HG02943 (cell line): ENCODE measurements around the gene SVEP1.
"Not testable (repeated sequence)": the region's sequence is repeated elsewhere in the genome, so short reads cannot be mapped to it uniquely, and the experiment has no call there.

Experiments
- ATAC-seq: cut with Tn5 transposase; IDR thresholded peaks from one replicate; pipeline ENCODE4 v1.9.1; 2021; ENCODE audit warnings: mild to moderate bottlenecking, low read depth, moderate library complexity; ENCODE audit not compliant: unreplicated experiment

Gene SVEP1

DNA sequence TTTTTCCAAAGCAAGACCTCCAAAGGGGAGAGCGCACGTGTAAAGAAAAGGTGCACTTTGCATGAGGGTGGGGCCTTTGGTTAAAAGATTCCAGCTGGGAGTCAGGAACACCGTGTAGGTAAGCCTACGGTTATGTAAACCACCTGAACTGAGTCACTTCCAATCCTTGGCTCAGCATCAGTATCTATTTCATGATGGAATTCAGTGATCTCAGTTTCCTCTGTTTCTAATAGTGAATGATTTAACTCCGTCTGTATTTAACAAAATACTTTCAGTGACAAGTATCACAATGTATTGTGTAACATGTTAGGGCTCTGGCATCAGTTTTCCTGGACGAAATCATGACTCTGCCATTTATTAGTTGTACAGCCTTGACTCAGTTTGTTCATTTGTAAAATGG, 1.3 kb upstream of the SVEP1 start:
- no peak for ATAC-seq

DNA sequence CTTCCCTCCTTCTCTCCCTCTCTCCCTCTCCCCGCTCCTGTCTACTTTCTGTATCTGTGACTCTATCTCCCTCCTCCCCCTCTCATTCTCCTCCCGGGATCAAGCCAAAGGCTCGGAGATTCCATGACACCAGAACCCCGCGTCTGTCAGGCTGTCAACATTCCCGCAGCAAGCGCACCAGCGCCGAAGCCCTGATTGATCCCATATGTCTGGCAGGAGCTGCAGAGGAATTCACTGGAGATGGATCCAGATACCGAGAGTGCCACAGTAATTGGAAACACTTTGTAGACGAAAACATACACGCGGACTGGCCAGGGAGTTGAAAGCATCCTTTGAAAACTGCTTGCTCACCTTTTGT, 300 bp upstream of the SVEP1 start:
- ATAC-seq = no peak

DNA sequence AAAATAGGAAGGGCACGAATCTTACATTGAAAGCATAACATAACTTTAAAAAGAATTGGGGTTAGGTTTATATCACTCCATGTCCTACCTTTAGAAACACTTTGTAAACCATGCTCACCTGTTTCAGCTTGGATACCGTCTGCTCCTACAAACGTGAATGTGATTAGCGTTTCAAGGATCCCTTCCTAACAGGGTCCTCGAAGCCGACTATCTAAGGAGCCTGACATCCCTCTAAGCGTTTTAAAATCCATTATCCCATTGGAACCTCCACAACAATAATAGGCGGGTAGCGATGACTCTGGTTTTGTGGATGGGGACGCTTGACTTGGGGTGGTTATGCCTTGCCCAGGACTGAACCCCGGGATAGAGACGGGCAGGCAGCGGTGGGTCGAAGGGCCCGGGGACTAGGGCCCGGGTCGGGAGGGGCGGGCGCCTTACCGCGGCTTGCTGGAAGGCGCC, 937 bp downstream of the SVEP1 start:
- ATAC-seq = no peak

GRCh38 chr9:110575945-110576344, 3.6 kb downstream of the SVEP1 start:
- no peak for ATAC-seq

- ATAC-seq = no peak
Observed at GRCh38 chr9:110575169-110575568, 4.4 kb downstream of the SVEP1 start.

DNA sequence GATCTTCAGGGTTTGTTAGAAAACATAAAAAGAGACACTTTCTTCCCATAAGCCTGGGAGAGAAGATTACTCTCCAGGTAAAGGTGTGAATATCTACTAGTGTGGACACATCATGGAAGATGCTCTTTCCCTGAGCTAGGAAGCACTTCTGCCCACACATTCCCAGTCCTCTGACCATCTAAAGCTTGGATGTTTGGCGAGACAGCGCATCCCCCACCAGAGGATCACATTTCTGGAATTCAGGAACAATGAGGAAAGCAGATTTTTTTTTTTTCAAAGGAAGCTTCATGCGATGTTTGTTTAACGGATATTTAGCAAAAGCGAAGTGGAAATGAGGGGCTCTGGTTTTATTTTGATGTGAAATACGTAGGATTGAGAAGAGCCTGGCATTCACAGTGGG, 6.2 kb downstream of the SVEP1 start:
- ATAC-seq = no peak

- ATAC-seq = no peak
Observed at GRCh38 chr9:110571801-110572483, 7.6 kb downstream of the SVEP1 start.

GRCh38 chr9:110566156-110566555, 13.4 kb downstream of the SVEP1 start:
- no peak for ATAC-seq

GRCh38 chr9:110561826-110562225, 17.7 kb downstream of the SVEP1 start:
- ATAC-seq = no peak

DNA sequence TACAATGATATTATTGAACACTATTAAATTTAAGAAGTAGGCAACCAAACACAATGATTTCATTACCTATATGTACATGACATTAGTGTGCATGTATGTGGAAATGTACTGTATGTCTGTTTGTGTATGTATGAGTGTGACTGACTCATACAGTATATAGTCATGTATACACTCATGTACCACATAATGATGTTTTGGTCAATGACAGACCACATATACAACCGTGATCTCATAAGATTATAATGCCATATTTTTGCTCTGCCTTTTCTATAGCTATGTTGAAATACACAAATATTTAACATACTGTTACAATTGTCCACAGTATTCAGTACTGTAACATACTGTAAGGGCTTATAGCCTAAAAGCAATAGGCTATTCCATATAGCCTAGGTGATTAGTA, 19.7 kb downstream of the SVEP1 start:
- ATAC-seq = no peak

GRCh38 chr9:110555551-110556331, 23.8 kb downstream of the SVEP1 start:
- ATAC-seq = no peak

DNA sequence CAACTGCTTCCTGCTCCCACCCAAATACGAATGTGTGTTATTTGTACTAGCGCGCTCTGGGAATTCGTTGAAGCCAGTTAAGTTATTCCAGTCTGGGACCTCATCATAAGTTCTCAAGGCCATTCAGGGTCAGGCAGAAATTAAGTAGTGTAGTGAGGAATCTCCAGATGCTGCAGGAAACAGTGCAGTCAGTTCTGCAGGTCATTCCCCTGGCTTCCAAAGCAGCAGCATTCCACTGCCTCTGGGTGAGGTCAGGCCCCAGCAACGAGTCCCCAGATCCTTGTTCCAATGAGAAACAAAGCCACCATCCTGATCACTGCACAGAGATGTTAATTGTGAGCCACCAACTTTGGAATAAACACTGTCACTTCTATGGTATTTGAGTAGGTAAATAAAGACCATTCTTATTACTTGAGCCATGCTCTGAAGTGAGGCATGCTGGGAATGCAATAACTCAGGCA, 33.1 kb downstream of the SVEP1 start:
- no peak for ATAC-seq

DNA sequence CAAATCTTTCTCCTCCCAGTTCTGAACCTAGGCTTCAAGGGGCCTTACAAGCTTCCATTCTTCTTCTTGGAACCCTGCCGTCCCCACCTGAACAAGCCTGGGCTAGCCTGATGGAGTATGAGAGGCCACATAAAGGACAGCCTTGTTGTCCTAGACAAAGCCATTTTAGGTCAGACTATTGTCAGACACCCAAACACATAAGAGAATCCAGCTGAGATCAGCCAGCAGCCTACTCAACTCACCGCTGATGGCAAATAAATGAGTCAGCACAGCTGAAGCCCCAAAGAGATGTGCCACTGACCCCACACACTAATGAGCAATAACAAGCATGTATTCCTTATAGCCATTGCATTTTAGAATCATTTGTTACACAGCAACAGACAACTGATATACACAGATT, 33.8 kb downstream of the SVEP1 start:
- ATAC-seq = no peak

DNA sequence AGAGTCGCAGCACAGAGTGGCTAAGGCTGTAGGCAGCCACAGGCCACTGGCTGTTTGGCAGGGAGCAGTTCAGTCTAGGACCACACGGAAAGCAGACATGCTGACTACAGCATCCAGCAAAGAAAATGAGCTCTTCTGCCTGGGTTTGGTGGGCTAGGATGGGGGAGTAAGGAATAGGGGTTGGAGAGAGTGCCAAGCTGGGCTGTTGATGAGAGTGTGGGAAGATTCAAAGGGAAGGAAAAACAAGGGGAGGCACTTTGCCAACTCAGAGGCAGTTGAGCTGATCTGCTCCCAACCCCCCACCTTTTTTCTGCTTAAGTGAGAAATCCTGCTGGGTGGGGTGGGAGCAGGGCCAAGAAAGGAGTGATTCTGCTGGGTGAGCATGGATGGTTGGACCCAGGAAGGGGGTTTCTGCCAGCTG, 35.9 kb downstream of the SVEP1 start:
- ATAC-seq = no peak

- no peak for ATAC-seq
Observed at GRCh38 chr9:110541950-110542349, 37.6 kb downstream of the SVEP1 start.

DNA sequence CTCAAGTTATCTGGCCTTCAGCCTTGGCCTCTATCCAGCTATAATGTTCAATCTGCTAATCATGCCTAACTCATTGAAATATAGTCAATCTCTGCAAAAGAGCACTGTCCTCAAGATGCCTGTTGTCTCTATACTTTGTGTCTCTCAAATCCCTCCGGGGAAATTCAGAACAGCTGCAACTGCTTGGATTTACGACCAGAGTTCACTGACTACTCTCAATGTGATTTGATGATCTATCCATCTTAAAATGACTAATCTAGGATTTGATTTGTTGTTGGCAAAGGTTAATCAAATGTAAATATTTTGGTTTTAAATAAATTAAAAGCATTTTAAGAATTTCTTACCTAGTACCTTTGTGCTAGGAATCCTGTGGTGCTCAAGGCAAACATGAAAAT, 40.9 kb downstream of the SVEP1 start:
- no peak for ATAC-seq

DNA sequence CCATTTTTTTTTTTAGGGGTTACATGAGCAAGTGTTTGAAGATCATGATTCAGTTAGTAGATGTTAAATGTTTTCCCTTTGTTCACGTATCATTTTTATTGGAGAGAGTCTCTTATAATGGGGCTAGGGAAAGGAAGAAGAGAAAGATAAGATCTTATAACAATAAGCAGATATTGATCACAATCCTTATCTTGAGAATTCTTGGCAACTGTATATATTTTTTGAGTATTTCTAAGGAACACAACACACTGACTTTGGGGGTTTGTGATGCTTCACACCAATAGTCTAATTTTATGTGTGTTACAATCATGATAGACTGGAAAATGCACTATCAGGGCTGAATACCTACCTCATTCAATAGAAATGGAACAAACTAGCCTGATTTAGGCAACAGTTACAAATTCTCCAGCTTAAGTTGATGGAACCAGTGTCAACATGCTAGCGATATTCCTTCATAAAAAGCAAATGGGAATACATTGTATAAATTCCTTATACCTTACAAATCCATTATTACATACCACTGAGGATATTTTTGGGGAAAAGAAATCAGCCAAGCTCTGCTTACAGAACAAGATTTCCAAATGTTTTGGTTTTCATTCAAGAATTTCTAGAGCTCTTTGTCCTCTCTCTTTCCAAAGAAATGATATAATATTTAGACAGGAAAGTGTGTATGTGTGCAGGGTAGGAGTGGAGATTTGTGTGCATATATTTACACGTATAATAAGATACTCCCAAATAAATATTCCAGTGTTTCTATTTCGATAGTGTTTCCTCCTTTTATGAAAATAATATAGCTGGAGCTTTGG, 41.5 kb downstream of the SVEP1 start:
- no peak for ATAC-seq

DNA sequence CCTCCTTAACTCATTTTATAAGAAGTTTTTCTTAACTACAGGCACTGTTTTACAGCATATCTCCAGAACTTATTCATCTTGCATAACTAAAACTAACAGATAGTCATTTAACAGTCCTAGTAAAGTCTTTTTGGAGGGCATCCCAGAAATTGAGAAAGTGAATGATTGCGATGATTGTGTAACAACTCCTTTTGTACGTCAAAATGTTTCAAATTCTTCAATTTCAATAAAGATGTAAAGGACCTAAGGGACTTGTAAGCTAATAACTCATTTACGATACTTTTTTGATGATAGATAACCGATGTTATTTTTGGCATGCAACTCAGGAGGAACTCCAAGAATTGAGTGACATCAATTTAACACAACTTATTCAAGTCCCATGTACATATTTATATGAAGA, 42.7 kb downstream of the SVEP1 start:
- no peak for ATAC-seq

DNA sequence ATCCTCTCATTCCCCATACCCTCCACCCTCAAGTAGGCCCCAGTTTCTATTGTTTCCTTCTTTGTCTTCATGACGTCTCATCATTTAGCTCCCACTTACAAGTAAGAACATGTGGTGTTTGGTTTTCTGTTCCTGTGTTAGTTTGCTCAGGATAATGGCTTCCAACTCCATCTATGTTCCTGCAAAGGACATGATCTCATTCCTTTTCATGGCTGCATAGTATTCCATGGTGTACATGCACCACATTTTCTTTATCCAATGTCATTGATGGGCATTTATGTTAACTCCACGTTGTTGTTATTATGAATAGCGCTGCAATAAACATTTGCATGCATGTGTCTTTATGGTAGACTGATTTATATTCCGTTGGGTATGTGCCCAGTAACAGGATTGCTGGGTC, 45.4 kb downstream of the SVEP1 start:
- not testable (repeated sequence) for ATAC-seq

GRCh38 chr9:110532908-110533665, 46.5 kb downstream of the SVEP1 start:
- no peak for ATAC-seq

DNA sequence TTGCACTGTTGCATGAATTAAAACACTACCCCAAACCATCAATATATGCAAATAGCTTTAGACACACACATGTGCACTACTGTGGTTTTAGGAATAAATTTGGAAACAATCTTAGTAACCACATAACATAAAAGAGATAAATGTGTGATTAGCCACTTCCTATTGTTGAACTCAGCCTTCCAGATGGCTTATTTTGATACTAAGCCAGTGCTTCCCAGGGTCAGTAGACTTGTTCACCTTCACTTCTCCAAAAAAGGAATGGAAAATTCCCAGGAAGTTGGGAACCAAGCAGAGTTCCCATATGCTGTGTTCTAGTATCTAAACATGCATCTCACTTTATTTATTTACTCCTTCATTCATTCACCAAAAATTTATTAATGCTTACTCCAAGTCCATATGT, 47.8 kb downstream of the SVEP1 start:
- ATAC-seq = no peak
